ENCODE measurements around the gene YBX2. TPM values are rescaled to one million over a fixed set of nuclear protein-coding genes. Genes with fewer than 3 reads are reported as not detected.
"Not testable (repeated sequence)": the region's sequence is repeated elsewhere in the genome, so short reads cannot be mapped to it uniquely, and the experiment has no call there.

YBX2 gene
- total RNA-seq = 0.07 and 0.32 TPM in 2 replicates

- DNase-seq (ENCODE audit: low read depth, low spot score) = no peak
Measured at GRCh38 chr17:7294614-7295153, at the start of gene YBX2. Gene YBX2, minus strand, starts transcription at chr17:7294639. Its CDS starts 139 bp downstream, at chr17:7294500.

GRCh38 chr17:7343250-7343649, 48.8 kb upstream of the YBX2 start:
- no peak for DNase-seq (ENCODE audit: low read depth, low spot score)

DNA sequence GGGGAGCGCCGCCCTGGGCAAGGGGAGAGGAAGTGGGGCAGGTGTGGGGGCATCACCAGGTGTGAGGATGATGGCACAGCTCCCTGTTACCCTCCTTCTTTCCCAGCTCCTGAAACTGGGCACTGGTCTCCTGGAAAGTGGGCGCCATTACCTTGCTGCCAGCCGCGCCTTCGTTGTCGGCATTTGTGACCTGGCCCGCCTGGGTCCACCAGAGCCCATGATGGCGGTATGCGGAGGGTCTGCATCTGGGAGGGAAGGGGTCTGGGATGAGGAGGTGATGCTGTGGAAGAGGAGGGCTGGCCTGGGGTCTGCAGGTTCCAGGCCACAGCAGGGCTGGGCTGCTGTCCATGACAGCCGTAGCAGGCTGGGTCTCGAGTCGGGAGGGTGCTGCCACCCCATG, 47.4 kb upstream of the YBX2 start:
- DNase-seq (ENCODE audit: low read depth, low spot score) = no peak

DNA sequence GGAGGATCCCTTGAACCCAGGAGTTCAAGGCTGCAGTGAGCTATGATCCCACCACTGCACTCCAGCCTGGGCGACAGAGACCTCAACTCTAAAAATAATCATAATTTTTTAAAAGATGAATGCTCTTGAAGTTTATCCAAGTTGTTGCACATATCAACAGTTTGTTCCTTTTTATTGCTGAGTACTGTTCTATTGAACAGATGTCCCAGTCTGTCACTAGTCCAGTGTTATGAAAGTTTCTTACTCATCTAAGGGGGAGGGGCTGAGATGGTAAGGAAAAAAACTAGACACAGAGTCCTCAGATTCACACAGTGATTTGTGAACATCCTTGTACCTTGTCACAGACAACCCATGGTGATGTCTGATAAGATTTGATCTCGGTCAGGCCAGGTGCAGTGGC, 45.7 kb upstream of the YBX2 start:
- DNase-seq (ENCODE audit: low read depth, low spot score) = no peak

DNA sequence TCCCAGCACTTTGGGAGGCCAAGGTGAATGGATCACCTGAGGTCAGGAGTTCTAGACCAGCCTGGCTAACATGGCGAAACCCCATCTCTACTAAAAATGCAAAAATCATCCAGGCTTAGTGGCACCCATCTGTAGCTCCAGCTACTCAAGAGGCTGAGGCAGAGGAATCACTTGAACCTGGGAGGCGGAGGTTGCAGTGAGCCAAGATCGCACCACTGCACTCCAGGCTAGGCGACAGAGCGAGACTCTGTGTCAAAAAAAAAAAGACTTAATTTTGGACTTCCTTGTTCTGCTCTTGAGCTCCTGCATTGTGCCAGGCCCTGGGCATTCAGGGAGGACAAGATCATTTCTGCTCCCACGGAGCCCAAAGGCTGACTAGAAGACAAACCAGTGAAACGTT, 43.2 kb upstream of the YBX2 start:
- DNase-seq (ENCODE audit: low read depth, low spot score) = not testable (repeated sequence)

DNA sequence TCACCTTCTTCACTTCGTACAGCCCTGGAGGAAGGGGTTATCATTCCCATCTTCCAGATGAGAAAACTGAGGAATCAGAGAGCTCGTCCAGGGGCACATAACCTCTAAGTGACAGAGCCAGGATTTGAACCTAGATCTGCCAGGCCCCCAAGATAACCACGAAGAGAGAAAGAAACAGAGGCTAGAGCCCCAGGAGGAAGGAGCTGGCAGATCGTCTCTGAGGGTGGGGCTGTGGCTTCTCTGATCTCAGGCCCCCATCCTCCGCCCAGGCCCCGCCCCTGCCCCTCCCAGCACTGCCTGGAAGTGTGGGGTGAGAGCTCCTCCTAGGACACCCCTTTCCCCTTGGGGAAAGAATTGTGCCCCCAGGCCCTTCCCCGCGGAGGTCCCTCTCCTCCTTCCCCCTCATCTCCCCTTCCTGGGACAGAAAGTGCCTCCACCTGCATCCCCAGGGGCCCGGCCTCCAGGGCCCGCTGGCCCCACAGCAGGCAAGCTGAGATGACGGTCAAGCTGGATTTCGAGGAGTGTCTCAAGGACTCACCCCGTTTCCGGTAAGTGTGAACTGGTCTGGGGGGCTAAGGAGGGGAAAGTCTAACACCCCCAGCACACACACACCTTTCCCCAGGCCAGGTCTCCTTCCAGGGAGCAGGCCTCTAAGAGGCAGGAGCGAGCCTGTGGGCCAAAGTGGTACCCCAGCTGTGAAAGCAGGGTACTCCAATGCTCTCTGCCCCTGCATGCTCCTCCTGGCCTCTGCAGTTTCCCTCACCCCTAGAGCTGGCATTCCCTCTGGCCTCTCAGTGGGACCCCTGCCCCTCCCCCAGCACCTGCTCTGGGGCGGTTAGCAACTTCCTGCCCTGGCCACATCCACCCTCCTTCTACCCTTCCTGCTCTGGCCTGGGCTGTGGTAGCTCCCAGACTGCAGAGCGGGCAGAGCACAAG, 42.1 kb upstream of the YBX2 start, which contains the start of gene ACAP1:
TSS of gene ACAP1 (plus strand) at position 290 of the 936 bp plus-strand sequence. CDS start at position 496, 206 bp downstream.
- DNase-seq (ENCODE audit: low read depth, low spot score) = no peak

- not testable (repeated sequence) for DNase-seq (ENCODE audit: low read depth, low spot score)
Measured at GRCh38 chr17:7335765-7336164, 41.3 kb upstream of the YBX2 start.

- no peak for DNase-seq (ENCODE audit: low read depth, low spot score)
Measured at GRCh38 chr17:7334938-7335538, 40.6 kb upstream of the YBX2 start.

- not testable (repeated sequence) for DNase-seq (ENCODE audit: low read depth, low spot score)
Measured at GRCh38 chr17:7332600-7333069, 38.2 kb upstream of the YBX2 start.

DNA sequence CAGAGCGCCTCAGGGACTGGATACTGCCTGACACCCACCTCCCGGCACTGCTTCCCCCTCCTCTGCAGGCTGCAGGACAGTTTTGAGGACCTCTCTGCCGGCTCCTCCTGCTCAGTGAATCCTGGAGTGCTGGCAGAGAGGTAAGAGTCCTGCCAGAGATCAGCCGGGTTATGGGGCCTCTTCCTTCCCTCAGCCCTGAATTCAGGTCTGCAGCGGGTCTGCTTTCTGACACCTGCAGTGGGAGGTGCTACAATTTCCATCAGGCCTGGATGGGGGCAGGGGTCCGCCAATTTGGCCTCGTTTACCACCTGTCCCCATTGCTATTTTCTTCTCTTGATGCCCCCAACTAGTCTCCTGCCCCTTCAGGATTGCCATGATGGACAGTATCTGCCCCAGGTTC, 37.7 kb upstream of the YBX2 start:
- DNase-seq (ENCODE audit: low read depth, low spot score) = no peak

DNA sequence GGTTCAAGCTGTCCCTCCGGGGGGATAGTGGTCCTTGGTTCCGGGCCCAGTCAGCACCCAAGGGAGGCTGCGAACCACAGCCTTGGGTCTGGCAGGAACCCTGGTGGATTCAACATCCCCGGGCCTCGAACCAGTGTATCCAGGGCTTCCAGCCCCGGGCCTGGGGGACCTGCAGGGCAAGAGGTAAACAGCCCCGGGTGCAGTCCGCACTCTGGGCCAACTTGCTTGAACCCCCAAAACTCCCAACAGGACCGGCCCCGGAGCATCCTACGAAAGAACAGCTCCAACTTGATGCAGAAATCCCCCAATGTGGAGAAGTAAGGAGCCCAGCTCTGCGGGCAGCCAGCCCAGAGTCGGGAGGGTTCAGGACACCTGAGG, 36.2 kb upstream of the YBX2 start:
- DNase-seq (ENCODE audit: low read depth, low spot score) = no peak

DNA sequence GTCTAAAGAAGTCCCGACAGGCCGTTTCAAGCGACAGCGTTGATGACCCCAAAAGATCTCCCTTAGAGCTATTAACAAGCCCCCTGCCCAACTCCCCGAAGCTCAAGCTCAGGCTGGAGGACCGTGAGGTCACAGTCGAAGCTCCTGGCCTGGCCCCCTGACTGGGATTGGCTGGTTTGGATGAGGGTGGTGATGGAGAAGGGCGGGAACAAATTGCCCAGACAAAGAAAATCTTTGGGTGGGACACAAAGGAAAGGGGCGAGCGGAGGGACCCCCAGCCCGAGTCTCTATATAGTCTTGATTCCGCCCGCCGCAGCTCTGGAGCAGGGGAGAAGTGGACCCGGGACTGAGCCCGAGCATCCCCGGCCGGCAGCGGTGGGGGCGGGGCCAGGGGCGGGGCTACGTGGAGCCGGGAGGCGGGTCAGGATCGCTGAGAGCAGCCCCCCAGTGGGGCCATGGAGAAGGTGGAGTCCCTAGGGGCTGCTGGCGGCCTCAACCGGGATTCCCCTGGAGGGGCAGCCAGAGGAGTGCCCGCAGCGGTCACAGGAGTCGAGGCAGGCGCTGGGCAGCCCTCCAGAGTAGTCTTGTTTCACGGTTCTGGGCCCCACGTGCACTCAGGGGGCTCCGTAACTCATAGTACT, 35.7 kb upstream of the YBX2 start:
- DNase-seq (ENCODE audit: low read depth, low spot score) = peak; percentile 40

DNA sequence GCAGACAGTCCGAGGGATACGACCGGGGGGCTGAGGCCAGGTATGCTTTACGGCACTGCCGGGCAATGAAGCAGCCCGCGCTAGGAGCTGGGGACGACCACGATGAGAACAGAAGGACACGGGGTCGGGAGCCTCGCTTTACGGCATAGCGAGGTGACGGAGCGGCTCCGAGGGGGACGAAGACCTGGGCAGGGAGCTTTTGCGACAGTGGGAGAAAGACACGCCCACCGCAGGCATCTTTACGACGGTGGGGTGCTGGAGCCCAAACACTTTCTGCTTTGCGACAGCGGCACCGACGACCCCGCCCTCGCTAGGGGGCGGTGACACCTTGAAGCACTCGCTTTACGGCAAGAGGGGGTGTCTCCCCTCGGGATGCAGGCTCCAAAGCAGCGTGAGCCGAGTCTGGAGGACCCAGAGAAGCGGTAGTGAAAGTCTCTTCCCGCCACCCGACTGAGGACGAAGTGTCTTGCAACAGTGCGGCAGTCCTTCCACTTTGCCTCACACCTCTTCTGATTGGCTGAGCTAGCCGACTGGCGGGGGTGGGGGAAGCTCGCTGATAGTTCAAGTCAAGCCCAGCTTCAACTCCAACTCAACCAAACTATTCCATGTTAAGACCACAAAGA, 35.0 kb upstream of the YBX2 start:
- peak; percentile 96 for DNase-seq (ENCODE audit: low read depth, low spot score)

- DNase-seq (ENCODE audit: low read depth, low spot score) = no peak
Measured at GRCh38 chr17:7328840-7329373, 34.5 kb upstream of the YBX2 start, which contains the start of gene NEURL4. Gene NEURL4, minus strand, starts transcription at chr17:7329335. Its CDS starts 23 bp downstream, at chr17:7329312.

- no peak for DNase-seq (ENCODE audit: low read depth, low spot score)
Measured at GRCh38 chr17:7328009-7328408, 33.6 kb upstream of the YBX2 start.

DNA sequence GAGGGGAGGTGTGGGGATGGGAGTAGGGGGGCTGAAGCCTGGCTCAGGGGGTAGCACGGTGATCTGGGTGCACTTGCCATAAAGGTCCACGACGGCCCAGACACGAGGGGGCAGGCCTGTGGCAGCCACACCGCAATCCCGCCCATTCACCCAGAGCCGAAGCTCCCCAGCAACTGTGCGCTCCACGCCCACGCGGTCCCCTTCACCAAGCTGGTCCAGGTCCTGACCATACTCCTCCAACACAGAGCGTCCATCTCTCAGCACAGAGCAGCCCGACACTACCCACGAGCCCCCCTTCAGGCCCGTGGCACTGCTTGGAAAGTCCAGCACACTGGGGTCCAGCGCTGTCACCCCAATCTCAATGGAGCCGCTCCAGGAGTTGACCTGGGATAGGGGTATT, 33.1 kb upstream of the YBX2 start:
- DNase-seq (ENCODE audit: low read depth, low spot score) = no peak

- DNase-seq (ENCODE audit: low read depth, low spot score) = no peak
Measured at GRCh38 chr17:7327056-7327455, 32.6 kb upstream of the YBX2 start.

GRCh38 chr17:7326186-7326585, 31.7 kb upstream of the YBX2 start:
- no peak for DNase-seq (ENCODE audit: low read depth, low spot score)

DNA sequence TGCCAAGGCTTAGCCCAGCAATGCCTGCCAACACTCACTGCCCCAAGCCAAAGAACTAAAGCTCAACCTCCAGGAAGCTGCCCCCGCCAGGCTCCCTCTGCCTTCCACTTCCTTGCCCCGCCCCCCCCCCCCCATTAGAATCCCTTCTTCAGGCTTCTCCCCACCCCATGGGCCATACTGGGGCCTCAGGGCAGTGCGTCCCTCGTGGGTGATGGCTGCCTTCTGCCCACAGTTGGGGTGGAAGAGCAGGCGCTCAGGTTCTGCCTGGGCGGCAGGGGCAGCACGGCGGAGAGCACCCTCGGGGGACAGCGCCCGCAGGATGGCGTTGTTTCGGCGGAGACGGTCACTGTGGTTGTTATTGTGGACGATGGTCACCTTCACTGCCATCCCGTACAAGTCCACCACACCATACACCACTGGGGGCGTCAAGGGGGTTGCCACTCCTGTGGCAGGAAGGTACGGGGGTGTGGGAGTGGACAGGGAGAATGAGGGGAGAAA, 30.6 kb upstream of the YBX2 start:
- DNase-seq (ENCODE audit: low read depth, low spot score) = no peak

DNA sequence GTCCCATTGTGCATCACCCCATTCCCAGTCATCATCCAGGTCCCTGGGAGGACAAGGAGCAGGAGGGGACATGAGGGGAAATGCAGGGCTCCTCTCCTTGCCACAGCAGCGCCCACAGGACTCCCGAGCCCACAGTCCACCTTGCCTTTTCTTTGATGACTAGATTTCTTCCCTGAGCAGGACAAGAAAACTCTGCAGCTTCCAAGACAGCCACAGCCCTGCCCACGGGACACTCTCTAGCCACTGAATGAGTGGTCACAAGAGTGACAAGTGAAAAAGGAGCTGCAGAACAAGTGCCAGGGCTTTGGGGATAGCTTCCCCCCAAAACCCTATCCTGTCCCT, 30.0 kb upstream of the YBX2 start:
- no peak for DNase-seq (ENCODE audit: low read depth, low spot score)
